NCI-H69 (cell line): ENCODE results near the gene RNF13.
"Not testable (repeated sequence)": the region's sequence is repeated elsewhere in the genome, so short reads cannot be mapped to it uniquely, and the experiment has no call there.

Experiments used
- DNase-seq: peaks from one replicate; lab custom pipeline; 2025; lab: John Stamatoyannopoulos, UW

Gene RNF13

DNA sequence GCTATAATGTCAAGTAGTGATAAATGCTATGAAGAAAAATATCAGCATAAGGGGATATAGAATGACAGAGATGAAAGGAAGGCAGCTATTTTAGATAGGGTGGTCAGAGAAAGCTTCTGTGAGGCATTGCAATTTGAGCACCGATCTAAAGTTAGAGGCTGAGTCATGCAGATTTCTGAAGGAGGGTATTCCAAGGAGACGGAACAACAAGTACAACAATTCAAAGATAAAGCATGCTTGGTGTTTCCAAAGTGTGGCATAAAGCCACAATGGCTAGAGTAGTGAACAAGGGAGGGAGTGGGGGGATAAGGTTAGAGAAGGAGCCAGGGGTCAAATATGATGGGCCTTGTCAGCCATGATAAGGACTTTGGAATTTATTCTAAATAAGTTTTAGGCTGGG is 85.8 kb downstream of the RNF13 start:
- no peak for DNase-seq

DNA sequence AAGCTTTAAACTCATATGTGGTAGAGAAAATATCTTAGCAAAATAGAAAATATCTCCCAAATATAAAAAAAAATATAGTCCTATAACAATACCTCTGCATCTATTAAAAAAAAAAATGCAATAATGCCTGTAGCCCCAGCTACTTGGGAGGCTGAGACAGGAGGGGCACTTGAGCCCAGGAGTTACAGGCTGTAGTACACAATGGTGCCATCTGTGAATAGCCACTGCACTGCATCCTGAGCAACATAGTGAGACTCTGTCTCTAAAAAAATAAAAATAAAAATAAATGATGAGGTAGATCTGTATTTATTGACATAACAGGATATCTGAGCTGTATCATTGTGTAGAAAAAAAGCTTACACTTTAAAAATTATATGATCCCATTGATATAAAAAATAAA is 87.3 kb downstream of the RNF13 start:
- DNase-seq: no peak

DNA sequence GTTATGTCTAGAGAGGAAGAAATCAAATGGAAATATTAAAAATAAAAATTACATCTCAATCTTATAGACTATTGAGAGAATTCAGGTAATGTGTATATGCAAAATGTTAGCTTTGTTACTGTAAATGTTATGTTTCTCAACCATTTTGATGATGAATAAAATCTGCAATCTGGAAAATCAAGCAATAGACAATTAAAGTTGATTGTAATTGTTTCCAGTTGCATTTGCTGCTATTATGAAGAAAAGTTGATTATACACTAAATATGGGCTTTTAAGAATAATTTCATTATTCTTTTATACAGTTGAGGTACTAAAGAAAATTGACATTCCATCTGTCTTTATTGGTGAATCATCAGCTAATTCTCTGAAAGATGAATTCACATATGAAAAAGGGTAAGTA is 88.8 kb downstream of the RNF13 start:
- DNase-seq: no peak

DNA sequence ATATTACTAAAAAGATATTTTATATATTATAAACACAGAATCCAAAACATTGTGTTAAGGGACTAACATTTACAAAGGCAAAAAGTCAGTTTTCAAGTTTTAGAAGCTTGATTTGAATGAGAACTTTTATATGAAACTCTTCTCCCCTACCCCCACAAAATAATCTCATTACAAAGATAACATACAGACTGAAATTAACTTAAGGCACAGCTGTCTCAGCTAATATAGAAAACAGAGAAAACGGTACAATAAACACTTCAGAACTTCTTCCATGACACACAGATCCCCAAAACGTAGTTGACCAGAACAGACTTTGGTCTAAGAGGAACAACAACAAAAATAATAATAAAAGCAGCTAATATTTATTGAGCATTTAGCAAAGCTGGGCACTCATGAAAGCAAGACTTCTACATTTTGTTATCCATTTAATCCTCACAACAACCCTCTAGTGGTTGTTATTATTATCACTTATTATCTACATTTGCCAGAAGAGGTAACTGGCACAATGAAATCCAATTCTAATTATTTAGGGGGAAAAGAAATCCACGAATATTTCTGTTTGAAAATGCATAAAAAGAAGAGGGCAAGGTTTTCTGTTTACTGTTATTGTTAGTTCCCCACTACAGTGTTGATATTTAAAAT is 89.6 kb downstream of the RNF13 start:
- DNase-seq: peak; percentile 1

DNA sequence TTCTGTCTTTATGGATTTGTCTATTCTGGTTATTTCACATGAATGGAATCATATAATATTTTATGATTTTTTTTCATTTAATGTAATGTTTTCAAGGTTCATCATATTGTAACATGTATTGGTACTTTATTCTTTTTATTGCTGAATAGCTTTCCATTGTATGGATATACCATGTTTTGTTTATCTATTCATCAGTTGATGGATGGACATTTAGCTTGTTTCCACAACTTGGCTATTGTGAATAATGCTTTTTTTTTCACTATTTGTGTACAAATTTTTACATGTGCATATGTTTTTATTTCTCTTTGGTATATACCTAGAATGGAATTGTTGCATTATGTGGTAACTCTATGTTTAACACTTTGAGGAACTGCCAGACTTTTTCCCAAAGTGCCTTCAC is 93.0 kb downstream of the RNF13 start:
- DNase-seq: no peak

DNA sequence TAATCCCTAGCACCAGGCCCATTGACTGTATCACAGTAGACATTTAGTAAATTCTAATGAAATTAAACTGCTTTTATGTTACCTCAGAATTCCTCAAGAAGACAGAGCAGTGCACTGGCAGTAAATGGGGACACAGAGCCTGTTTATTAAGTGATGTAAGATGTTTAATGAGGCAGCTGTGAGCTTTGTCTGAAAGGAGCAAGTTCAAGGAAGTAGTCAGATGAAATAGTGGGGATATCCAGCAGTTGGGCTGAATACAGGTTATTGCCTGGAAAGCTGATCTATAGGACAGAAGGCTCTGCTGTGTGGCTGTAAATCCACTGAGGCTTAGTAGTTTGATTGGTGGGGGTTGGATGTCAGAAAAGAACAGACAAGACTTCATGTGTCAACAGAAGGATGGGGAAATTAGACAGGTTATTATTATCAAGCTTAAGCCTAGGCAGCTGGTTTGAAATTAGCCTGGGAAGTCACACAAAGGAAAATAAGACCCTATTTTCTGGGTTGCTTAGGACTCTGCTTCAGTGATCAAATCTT is 95.5 kb downstream of the RNF13 start:
- DNase-seq: peak; percentile 82

DNA sequence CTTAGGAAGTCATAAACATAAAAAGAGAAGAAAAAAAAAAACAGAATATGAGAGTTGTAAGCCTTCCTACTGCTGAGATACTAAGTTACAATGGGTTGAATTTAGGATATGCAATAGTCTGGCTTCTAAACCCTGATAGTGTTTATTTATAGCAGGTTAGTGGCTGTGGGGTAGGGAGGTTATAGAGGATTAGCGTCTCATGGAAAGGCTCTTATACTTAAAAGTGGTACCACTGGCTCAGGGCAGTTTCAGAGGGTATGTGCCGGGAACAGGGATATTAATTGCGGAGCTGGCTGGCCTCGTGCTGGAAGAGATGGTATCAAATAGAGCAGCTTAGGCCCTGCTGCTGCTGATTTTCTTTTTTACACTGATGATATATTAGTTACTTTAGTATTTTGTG is 96.9 kb downstream of the RNF13 start:
- DNase-seq: no peak

DNA sequence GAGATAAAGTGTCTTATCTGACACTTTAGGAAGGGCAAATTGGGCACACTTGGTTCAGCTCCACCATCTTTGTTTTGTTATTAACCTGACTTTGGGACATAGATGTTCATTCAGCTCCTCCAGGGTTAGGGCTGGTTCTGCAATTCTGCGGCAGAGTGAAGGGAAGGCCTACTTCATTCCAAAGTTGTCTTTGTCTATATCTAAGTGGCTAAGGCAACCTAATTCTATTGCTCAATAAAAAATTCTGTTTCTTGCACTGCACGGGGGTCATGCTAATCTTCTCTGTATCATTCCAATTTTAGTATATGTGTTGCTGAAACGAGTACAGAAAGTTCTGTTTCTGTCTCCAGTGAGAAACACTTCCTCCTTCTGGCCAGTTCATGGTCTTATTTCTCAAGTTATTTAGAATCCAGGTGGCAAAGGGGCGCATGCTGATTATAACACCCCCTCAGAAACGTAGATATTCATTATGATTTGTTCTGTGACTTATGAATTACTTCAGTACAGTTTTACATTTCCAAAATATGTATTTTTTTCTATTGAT is 104.2 kb downstream of the RNF13 start:
- no peak for DNase-seq

DNA sequence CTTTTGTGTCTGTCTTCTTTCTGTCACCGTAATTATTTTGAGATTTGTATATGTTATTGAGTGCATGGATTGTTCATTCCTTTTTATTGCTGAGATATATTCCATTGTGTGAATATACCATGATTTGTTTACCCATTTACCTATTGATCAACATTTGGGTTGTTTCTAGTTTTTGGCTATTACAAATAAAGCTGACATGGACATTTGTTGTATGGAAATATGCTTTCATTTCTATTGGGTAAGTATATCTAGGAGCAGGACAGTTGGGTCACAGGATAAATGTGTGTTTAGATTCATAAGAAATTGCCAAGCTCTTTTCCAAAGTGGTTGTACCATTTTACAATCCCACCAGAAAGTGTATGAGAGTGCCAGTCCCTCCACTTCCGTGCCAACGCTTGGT is 106.5 kb downstream of the RNF13 start:
- no peak for DNase-seq

DNA sequence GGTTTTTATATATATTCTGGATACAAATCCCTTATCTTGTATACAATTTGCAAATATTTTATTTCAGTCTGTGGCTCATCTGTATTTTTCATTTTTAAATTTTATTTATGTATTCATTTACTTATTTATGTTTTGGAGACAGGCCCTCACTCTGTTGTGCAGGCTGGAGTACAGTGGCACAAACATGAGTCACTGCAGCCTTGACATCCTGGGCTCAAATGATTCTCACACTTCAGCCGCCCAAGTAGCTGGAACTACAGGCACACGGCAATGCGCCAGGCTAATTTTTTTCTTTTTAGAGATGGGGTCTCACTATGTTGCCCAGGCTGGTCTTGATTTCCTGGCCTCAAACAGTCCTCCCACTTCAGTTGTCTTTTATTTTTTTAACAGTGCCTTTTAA is 107.1 kb downstream of the RNF13 start:
- no peak for DNase-seq

DNA sequence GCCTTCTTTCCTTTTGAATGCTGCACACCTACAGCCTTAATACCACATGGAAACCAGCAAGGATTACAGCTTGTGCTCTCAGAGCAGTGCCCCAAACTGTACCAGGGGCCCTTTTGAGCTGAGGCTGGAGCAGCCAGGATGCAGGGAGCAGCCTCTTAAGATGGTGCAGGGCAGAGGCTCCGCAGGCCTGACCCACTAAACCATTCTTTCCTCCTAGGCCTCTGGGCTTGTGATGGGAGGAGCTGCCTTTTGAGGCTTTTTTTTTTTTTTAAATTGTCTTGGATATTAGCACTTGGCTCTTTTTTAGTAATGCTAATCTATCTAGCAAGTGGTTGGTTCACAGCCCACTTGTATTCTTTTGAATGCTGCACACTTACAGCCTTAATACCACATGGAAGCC is 120.0 kb downstream of the RNF13 start:
- DNase-seq: no peak

DNA sequence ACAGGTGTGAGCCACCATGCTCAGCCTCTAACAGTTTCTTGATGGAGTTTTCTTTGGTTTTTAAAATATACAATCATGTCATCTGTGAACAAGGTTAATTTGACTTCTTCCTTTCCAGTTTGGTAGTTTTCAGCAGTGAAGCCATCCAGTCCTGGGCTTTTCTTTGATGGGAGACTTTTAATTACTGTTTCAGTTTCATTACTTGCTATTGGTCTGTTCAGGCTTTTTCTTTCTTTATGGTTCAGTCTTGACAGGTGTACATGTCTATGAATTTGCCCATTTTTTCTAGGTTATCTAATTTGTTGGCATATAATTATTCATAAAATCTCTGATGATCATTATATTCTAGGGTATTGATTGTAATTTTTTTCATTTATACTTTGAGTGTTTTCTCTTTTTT is 120.8 kb downstream of the RNF13 start:
- DNase-seq: no peak

DNA sequence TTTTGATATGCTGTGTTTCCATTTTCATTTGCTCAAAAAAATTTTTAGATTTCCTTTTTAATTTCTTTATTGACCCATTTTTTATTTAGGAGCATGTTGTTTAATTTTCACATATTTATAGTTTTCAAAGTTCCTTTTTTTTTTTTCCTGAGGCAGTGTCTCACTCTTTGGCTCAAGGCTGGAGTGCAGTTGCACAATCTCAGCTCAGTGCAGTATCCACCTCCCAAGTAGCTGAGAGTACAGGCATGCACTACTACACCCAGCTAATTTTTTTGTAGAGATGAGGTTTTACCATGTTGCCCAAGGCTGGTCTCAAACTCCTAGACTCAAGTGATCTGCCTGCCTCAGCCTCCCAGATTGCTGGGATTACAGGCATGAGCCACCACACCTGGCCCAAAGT is 121.5 kb downstream of the RNF13 start:
- no peak for DNase-seq

DNA sequence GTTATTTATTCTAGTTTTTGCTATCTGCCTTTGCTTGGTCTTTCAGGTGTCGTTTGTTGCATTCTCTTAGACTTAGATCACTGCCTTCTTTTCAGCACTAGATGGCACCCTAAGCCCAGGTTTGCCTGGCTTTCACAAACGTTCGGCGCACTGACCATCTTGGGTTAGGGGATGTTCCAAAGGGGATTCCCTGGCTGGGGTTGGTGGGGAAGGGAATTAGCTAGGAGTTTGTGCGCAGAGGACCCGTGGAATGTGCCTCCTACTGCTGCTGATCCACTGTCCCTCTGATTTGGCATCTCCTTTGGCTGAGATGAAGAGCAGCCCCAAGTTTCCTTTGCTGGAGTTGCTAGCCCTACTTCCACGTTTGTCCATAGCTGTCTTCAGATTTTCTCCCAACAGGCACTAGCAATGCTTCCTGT is 123.8 kb downstream of the RNF13 start:
- DNase-seq: peak; percentile 69

DNA sequence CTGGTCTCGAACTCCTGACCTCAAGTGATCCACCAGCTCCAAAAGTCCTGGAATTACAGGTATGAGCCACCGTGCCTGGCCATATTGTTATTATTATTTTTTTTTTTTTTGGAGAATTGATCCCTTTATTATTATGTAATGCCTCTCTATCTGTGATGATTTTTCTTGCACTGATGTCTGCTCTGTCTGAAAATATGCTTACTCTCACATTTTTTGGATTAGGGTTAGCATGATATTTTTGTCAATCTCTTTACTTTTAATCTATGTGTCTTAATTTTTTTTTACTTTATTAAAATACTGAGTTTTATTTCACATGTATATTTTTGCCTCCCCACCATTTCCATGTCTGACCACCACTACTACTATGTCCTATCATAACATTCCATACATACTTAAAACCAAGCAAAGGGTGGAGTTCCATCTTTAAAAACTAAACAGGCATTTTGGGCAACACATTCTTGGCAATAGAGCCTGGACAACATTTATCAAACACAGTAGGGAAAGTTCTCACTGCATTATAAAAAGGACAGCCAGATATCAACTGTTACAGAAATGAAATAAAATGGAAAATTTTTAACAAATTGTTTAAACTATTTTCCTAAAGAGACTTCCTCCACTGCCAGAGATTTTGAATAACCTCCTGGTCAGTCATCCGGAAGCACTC is 125.5 kb downstream of the RNF13 start:
- DNase-seq: not testable (repeated sequence)

DNA sequence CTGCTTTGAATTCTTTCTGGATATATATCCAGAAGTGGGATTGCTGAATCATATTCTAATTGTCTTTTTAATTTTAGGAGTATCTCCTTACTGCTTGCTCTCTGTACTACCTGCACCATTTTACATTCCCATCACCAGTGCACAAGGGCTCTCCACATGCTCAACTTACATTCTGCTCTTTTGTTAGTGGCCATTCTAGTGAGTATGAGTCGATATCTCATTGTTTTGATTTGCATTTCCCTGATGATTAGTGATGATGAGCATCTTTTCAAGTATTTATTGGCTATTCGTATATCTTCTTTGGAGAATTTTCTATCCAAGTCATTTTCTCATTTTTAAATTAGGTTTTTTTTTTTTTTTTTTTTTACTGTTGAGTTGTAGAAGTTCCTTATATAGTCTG is 128.2 kb downstream of the RNF13 start:
- no peak for DNase-seq

DNA sequence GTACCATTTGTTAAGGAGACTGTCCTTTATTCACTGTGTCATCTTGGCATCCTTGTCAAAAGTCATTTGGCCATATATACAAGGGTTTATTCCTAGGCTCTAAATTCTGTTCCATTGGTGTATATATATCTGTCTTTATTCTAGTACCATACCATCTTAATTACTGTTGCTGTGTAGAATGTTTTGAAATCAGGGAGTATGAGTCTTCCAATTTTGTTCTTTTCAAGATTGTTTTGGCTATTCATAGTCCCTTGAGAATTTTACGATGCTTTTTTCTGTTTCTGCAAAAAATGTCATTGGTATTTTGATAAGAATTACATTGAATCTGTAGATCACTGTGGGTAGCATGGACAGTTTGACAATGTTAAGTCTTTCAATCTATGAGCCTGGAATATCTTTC is 128.9 kb downstream of the RNF13 start:
- no peak for DNase-seq

DNA sequence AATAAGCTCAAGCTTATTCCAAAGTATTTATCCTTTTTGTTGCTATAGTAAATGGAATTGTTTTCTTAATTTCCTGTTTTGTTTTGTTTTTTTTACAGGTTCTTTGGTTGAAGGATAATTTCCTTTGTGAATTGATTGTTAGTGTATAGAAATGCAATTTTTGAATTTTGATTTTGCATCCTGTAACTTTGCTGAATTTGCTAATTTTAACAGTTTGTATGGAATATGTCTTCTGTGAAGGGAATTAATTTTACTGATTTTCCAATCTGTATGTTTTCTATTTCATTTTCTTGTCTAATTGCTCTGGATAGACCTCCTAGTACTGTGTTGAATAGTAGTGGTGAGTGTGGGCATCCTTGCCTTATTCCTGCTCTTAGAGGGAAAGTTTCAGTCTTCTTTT is 129.4 kb downstream of the RNF13 start:
- no peak for DNase-seq

DNA sequence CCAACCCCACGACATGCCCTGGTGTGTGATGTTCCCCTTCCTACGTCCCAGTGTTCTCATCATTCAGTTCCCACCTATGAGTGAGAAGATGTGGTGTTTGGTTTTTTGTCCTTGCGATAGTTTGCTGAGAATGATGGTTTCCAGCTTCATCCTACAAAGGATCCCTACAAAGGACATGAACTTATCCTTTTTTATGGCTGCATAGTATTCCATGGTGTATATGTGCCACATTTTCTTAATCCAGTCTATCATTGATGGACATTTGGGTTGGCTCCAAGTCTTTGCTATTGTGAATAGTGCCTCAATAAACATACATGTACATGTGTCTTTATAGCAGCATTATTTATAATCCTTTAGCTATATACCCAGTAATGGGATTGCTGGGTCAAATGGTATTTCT is 131.0 kb downstream of the RNF13 start:
- DNase-seq: not testable (repeated sequence)

DNA sequence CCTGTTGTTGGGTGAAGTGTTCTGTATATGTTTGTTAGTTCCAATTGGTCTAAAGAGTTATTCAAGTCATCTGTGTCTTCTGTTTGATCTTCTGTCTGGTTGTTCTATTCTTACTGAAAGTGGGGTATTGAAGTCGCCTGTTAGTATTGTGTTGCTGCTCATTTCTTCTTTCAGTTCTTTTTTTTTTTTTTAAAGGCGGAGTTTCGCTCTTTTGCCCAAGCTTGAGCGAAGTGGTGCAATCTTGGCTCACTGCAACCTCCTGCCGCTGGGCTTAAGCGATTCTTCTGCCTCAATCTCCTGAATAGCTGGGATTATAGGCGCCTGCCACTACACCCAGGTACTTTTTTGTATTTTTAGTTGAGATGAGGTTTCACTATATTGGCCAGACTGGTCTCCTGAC is 134.2 kb downstream of the RNF13 start:
- no peak for DNase-seq

DNA sequence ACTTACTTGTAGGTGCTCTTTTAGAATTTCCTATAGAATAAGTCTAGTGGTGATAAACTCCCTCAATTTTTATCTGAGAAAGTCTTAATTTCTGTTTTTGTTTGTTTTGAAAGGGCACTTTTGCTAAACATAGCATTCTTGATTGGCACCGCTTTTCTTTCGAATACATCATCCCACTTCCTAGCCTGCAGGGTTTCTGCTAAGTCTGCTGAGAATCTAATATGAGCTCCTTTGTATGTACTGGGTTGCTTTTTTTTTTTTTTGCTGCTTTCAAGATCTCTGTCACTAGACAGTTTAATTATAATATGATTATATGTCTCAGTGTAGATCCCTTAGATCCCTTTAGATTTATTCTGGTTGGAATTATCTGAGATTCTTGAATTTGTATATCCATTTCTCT is 136.2 kb downstream of the RNF13 start:
- DNase-seq: no peak

DNA sequence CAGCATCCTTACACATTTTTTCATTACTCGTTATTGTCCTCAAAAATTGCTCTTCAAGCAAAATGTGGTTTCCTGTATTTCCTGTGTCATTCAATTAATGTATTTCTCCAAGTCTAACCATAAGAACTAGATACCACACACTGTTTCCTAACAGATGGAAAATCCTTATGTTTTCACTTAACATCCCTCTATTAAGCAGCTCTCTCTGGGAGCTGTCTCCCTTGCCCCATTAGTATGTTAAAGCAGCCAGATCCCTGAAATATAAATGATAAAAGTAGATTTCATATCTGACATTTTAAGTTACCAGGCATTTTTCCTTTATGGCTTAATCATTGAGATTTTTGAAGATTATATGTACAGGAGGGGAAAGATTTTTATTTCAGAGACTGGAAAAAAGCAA is 141.8 kb downstream of the RNF13 start:
- no peak for DNase-seq

DNA sequence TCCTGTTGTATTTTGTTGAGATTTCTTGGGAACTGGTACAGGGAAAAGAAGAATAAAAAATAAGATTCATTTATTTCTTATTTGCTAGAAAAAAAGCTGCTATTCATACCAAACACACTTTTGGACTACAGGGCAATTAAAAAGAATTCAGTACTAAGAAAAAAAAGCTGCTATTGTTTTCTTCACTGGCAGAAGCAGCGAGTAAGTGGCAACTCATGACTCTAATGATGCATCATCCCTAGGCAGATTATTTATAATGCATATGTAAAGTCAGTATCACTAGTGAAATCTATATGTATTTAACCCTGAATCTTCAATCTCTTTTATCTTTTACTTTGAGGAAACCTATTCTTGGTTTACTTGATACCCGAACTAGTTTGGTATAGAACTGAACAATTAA is 142.4 kb downstream of the RNF13 start:
- DNase-seq: no peak
